ENCODE results near the gene POLR2L. TPM values are rescaled to one million over a fixed set of nuclear protein-coding genes. Genes with fewer than 3 reads are reported as not detected.

Gene POLR2L
- total RNA-seq, 1 donor from 2014 or later = 53.8 TPM

DNA sequence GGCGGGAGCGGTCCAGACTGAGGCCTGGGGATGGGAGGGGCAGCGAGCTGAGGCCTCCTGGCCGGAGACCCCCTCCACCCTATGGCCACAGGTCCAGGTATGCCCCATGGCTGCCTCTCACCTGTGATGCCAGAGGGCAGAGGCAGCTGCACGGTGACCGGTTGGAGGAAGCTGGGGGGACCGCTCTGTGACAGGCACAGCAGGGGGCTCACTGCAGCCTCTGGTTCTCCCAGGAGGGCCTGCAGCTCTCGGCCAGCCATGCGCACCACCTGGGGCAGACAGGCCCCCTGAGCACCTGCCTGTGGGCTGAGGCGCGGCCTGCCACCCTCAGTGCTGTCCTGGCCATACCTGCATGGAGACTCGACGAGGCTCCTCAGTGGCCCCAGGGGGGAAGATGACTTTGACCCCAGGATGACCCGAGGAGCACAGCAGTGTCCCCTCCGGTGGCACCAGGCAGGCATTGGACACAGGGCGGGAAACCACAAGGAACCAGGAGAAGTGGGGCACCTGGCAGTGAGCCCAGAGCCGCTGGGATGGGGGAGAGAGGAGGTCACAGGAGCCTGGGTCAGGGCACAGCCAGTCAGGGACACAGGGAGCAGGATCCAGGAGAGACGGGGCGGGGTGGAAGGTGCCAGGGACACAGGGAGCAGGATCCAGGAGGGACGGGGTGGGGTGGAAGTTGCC, 41.1 kb downstream of the POLR2L start:
- Histone ChIP-seq H3K27me3 (no peaks in the 10 kb centered on the region), H3K4me1 (peaks cover 34% of the 10 kb centered on the region), H3K27ac (no peak overlapping the region), H3K9me3 (no peaks in the 10 kb centered on the region), H3K36me3 (peaks cover 0 to 13% of the 10 kb centered on the region in 2 donors), H3K4me3 (no peak overlapping the region)
- intact Hi-C loops (cut with DNase I) = no loop called here
- no peak for DNase-seq (ENCODE audit: extremely low spot score in 2 of 2)
- TF ChIP-seq CTCF (IDR thresholded peaks at IDR 0.05) = no peak
- TF ChIP-seq POLR2A (IDR thresholded peaks at IDR 0.05) = no peak
- TF ChIP-seq POLR2AphosphoS5 (IDR thresholded peaks at IDR 0.05; ENCODE audit: insufficient read depth in 1 of 2, low read depth in 1 of 2) = no peak

- Histone ChIP-seq H3K9me3 (no peaks in the 10 kb centered on the region), H3K4me1 (peaks cover 39% of the 10 kb centered on the region), H3K4me3 (no peak overlapping the region), H3K27ac (no peak overlapping the region), H3K27me3 (no peaks in the 10 kb centered on the region), H3K36me3 (peaks cover 0 to 13% of the 10 kb centered on the region in 2 donors)
- intact Hi-C loops (cut with DNase I) = no loop called here
- no peak for DNase-seq (ENCODE audit: extremely low spot score in 2 of 2)
- TF ChIP-seq CTCF (IDR thresholded peaks at IDR 0.05) (no peak), POLR2A (IDR thresholded peaks at IDR 0.05) (no peak), POLR2AphosphoS5 (IDR thresholded peaks at IDR 0.05; ENCODE audit: insufficient read depth in 1 of 2, low read depth in 1 of 2) (no peak)
Measured at GRCh38 chr11:800473-800872, 41.9 kb downstream of the POLR2L start.

DNA sequence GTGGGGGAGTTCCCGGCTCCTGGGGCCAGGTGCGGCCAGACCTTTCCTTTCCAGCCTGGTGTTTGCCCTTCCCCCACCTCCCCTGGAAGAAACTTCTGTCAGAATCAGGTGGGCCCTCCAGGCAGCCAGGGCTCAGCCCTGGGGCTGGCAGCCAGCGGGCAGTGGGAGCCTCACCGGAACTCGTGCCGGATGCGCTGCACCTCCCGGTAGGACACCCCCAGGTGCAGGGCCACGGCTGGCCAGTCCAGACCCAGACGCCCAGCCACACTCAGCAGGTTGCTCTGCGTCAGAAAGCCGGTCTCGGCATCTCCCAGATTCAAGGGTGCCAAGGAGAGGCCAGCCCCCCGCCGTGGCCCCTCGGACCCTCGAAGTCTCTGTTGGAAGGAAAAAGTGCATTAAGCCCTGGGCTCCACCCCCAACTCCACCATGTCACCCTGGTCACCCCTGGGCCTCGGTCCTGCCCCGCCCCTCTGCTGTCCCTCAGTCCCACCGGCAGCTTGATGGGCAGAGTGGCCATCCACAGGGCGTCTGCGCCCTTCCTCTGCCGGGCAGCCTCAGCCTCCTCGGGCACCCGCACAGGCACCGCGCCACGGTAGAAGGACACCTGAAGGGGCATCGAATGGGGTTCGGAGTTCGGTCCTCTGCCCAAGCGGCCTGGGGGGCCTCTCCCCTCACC, 42.5 kb downstream of the POLR2L start:
- intact Hi-C loops (cut with DNase I) = no loop called here
- Histone ChIP-seq H3K4me1 (peaks cover 42% of the 10 kb centered on the region), H3K9me3 (no peaks in the 10 kb centered on the region), H3K27me3 (no peaks in the 10 kb centered on the region), H3K36me3 (peaks cover 0 to 13% of the 10 kb centered on the region in 2 donors), H3K4me3 (no peak overlapping the region), H3K27ac (no peak overlapping the region)
- no peak for DNase-seq (ENCODE audit: extremely low spot score in 2 of 2)
- no peak for TF ChIP-seq POLR2A (IDR thresholded peaks at IDR 0.05)
- no peak for TF ChIP-seq POLR2AphosphoS5 (IDR thresholded peaks at IDR 0.05; ENCODE audit: insufficient read depth in 1 of 2, low read depth in 1 of 2)
- no peak for TF ChIP-seq CTCF (IDR thresholded peaks at IDR 0.05)

DNA sequence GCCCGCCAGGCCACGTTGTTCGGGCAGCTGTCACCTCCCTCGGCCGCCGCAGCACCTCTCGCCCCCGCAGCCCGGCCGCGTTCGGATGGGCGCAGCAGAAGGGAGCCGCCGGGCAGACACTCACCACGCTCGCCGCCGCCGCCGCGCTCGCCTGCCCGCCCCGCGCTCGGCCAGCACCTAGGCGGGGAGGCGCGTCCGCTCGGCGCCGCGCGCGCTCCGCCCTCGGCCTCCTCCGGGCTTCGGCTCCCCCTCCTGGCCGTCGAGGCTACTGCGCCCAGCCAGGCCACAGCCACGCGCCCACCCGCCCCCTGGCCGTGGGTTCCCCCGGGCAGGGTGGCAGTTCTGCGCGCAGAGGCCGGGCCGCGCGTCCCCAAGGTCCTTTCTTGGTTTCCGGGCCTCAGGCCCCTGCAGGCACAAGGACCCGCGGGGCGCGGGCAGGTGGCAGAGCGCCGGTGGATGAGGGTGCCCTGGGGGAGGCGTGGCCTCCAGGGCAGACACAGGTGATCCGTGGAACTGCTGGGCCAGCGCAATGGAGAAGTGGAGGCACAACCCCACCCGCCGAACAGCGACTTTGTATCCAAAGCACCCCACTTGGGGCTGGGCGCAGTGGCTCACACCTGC, 44.1 kb downstream of the POLR2L start, which contains the start of gene SLC25A22:
Gene SLC25A22 (minus strand): TSS at position 189 of the 621 bp plus-strand sequence. CDS start 3,275 bp downstream, outside the sequence.
- no peaks in the 10 kb centered on the region for H3K9me3 ChIP-seq
- no peak for DNase-seq (ENCODE audit: extremely low spot score in 2 of 2)
- intact Hi-C loops (cut with DNase I) = no loop called here
- peaks cover 0 to 13% of the 10 kb centered on the region in 2 donors for H3K36me3 ChIP-seq
- H3K4me3 ChIP-seq = peak within 1 kb of the TSS; percentile 65 to 97
- H3K4me1 ChIP-seq = peaks cover 37% of the 10 kb centered on the region
- no peak for TF ChIP-seq POLR2AphosphoS5 (IDR thresholded peaks at IDR 0.05; ENCODE audit: insufficient read depth in 1 of 2, low read depth in 1 of 2)
- TF ChIP-seq CTCF (IDR thresholded peaks at IDR 0.05) = peak; percentile 73 to 89 (median 77)
- no peaks in the 10 kb centered on the region for H3K27me3 ChIP-seq
- peak within 1 kb of the TSS; percentile 87 for H3K27ac ChIP-seq
